Measurements from ENCODE around the gene LRRC26. TPM values are rescaled to one million over a fixed set of nuclear protein-coding genes. Genes with fewer than 3 reads are reported as not detected.

The LRRC26 gene
- polyA plus RNA-seq, 1 donor (not counting 4 experiments of a cell fraction or from before 2014, with no cell fraction given) = not detected

GRCh38 chr9:137158625-137159024 is 11.2 kb downstream of the LRRC26 start:
- FAIRE-seq (no peak), DNase-seq (ENCODE audit: low read depth, low spot score) (no peak)
- Histone ChIP-seq H3K9me3 (ENCODE audit: control insufficient read depth, low read depth, low read length) (no peaks in the 10 kb centered on the region), H3K79me2 (ENCODE audit: control insufficient read depth, insufficient read depth, low read length) (no peaks in the 10 kb centered on the region), H2AFZ (ENCODE audit: control insufficient read depth, low read length) (no peak overlapping the region), H3K36me3 (ENCODE audit: control insufficient read depth in 2 of 2, extremely low read depth in 1 of 2, insufficient read depth in 2 of 2, low read length in 2 of 2) (no peaks in the 10 kb centered on the region), H3K9me1 (ENCODE audit: control insufficient read depth, extremely low read depth, insufficient read depth, low read length) (no peaks in the 10 kb centered on the region), H3K4me2 (ENCODE audit: control insufficient read depth, extremely low read depth, insufficient read depth, low read depth, low read length) (no peak overlapping the region), H4K20me1 (ENCODE audit: control insufficient read depth, extremely low read depth, insufficient read depth, low read length) (no peaks in the 10 kb centered on the region), H3K27me3 (ENCODE audit: control insufficient read depth, extremely low read depth, insufficient read depth, low read length) (peaks cover 61% of the 10 kb centered on the region), H3K9ac (ENCODE audit: control insufficient read depth, extremely low read depth, insufficient read depth, low read length) (no peak overlapping the region), H3K4me3 (ENCODE audit: control insufficient read depth in 2 of 3, extremely low read depth in 1 of 3, insufficient read depth in 2 of 3, low read depth in 1 of 3, low read length in 3 of 3) (no peak overlapping the region), H3K4me1 (ENCODE audit: control insufficient read depth, extremely low read depth, insufficient read depth, low read length) (peaks cover 4% of the 10 kb centered on the region), H3K27ac (ENCODE audit: control insufficient read depth, insufficient read depth, low read length) (no peak overlapping the region)
- dilution Hi-C loops (cut with MboI; ENCODE audit: extremely low pct_ligation_motif_present, low sequenced_read_pairs) = no loop called here
- no peak for TF ChIP-seq EZH2 (IDR thresholded peaks at IDR 0.05; ENCODE audit: low read length)

- DNase-seq (ENCODE audit: low read depth, low spot score) (no peak), FAIRE-seq (no peak)
- TF ChIP-seq, protein P1, sequence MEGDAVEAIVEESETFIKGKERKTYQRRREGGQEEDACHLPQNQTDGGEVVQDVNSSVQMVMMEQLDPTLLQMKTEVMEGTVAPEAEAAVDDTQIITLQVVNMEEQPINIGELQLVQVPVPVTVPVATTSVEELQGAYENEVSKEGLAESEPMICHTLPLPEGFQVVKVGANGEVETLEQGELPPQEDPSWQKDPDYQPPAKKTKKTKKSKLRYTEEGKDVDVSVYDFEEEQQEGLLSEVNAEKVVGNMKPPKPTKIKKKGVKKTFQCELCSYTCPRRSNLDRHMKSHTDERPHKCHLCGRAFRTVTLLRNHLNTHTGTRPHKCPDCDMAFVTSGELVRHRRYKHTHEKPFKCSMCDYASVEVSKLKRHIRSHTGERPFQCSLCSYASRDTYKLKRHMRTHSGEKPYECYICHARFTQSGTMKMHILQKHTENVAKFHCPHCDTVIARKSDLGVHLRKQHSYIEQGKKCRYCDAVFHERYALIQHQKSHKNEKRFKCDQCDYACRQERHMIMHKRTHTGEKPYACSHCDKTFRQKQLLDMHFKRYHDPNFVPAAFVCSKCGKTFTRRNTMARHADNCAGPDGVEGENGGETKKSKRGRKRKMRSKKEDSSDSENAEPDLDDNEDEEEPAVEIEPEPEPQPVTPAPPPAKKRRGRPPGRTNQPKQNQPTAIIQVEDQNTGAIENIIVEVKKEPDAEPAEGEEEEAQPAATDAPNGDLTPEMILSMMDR (optimal IDR thresholded peaks at IDR 0.05 in 1 of 3, IDR thresholded peaks at IDR 0.05 in 1 of 3, conservative IDR thresholded peaks at IDR 0.05 in 1 of 3; ENCODE audit: extremely low read depth in 1 of 3, insufficient read depth in 2 of 3, low read length in 3 of 3) = no peak
- no peak for TF ChIP-seq EZH2 (IDR thresholded peaks at IDR 0.05; ENCODE audit: low read length)
- H3K9ac ChIP-seq (ENCODE audit: control insufficient read depth, extremely low read depth, insufficient read depth, low read length) = no peak overlapping the region
- no peaks in the 10 kb centered on the region for H3K79me2 ChIP-seq (ENCODE audit: control insufficient read depth, insufficient read depth, low read length)
- no peak overlapping the region for H3K27ac ChIP-seq (ENCODE audit: control insufficient read depth, insufficient read depth, low read length)
- dilution Hi-C loops (cut with MboI; ENCODE audit: extremely low pct_ligation_motif_present, low sequenced_read_pairs) = no loop called here
- H2AFZ ChIP-seq (ENCODE audit: control insufficient read depth, low read length) = no peak overlapping the region
- no peaks in the 10 kb centered on the region for H4K20me1 ChIP-seq (ENCODE audit: control insufficient read depth, extremely low read depth, insufficient read depth, low read length)
- H3K4me3 ChIP-seq (ENCODE audit: control insufficient read depth in 2 of 3, extremely low read depth in 1 of 3, insufficient read depth in 2 of 3, low read depth in 1 of 3, low read length in 3 of 3) = no peak overlapping the region
- H3K36me3 ChIP-seq (ENCODE audit: control insufficient read depth in 2 of 2, extremely low read depth in 1 of 2, insufficient read depth in 2 of 2, low read length in 2 of 2) = no peaks in the 10 kb centered on the region
- H3K4me2 ChIP-seq (ENCODE audit: control insufficient read depth, extremely low read depth, insufficient read depth, low read depth, low read length) = no peak overlapping the region
- H3K4me1 ChIP-seq (ENCODE audit: control insufficient read depth, extremely low read depth, insufficient read depth, low read length) = peaks cover 4% of the 10 kb centered on the region
- peaks cover 61% of the 10 kb centered on the region for H3K27me3 ChIP-seq (ENCODE audit: control insufficient read depth, extremely low read depth, insufficient read depth, low read length)
- H3K9me3 ChIP-seq (ENCODE audit: control insufficient read depth, low read depth, low read length) = no peaks in the 10 kb centered on the region
- H3K9me1 ChIP-seq (ENCODE audit: control insufficient read depth, extremely low read depth, insufficient read depth, low read length) = no peaks in the 10 kb centered on the region
Measured at GRCh38 chr9:137157618-137158415, 12.0 kb downstream of the LRRC26 start.

Measured in keratinocyte (primary cell).